HepG2 (cell line): ENCODE measurements around the gene FASTKD3. TPM values are rescaled to one million over a fixed set of nuclear protein-coding genes. Genes with fewer than 3 reads are reported as not detected.
A peak's percentile ranks its signal among the peaks of the same experiment; 100 is the strongest.

ENCODE experiments used
- ARID3A ChIP-seq: IDR thresholded peaks from 2 replicates; pipeline ENCODE4 v1.6.1; 2012; ENCODE audit warnings: low read depth, low read length, improper control_type of control experiment
- ARNT2 ChIP-seq: sonication (generic); formaldehyde crosslinking; IDR thresholded peaks from 2 replicates; pipeline ENCODE4 v1.8.0; 2022; ENCODE audit warnings: mild to moderate bottlenecking, low read depth, missing genetic modification reagents, moderate library complexity
- ARNTL ChIP-seq: sonication (generic); formaldehyde crosslinking; IDR thresholded peaks from 2 replicates; pipeline ENCODE4 v1.4.0; 2020; ENCODE audit warnings: mild to moderate bottlenecking, missing genetic modification reagents
- ATF7 ChIP-seq, 2 experiments: fragments of 450-650 bp in 1 of 2; sonication (generic) in 1 of 2; formaldehyde crosslinking in 1 of 2; IDR thresholded peaks; 2 replicates each; pipeline versions ENCODE4 v1.4.0 to v1.6.1; 2016 to 2020; ENCODE audit warnings: antibody characterized with exemption in 1 of 2, mild to moderate bottlenecking in 1 of 2, missing genetic modification reagents in 1 of 2
- CCDC6 ChIP-seq: sonication (generic); formaldehyde crosslinking; IDR thresholded peaks from 2 replicates; pipeline ENCODE4 v1.8.1; 2022; ENCODE audit warnings: mild to moderate bottlenecking, missing genetic modification reagents, moderate library complexity
- CEBPB ChIP-seq: IDR thresholded peaks from 2 replicates; pipeline ENCODE4 v1.6.1; 2011; ENCODE audit warnings: low read depth, low read length, improper control_type of control experiment, borderline replicate concordance
- CHCHD3 ChIP-seq: sonication (generic); formaldehyde crosslinking; IDR thresholded peaks from 2 replicates; pipeline ENCODE4 v1.8.0; 2022; ENCODE audit warnings: mild to moderate bottlenecking, missing genetic modification reagents, moderate library complexity
- EEA1 ChIP-seq: sonication (generic); formaldehyde crosslinking; IDR thresholded peaks from 2 replicates; pipeline ENCODE4 v1.5.1; 2020; ENCODE audit warnings: mild to moderate bottlenecking, missing genetic modification reagents, borderline replicate concordance
- MEIS2 ChIP-seq: sonication (generic); formaldehyde crosslinking; IDR thresholded peaks from 2 replicates; pipeline ENCODE4 v1.9.0; 2021; ENCODE audit warnings: mild to moderate bottlenecking, missing genetic modification reagents
- MIER2 ChIP-seq: IDR thresholded peaks from 2 replicates; pipeline ENCODE4 v1.6.1; 2016; ENCODE audit warnings: missing biosample characterization, missing genetic modification reagents
- POGZ ChIP-seq: sonication (generic); formaldehyde crosslinking; IDR thresholded peaks from 2 replicates; pipeline ENCODE4 v1.4.0; 2020; ENCODE audit warnings: mild to moderate bottlenecking, missing genetic modification reagents
- RARA ChIP-seq: IDR thresholded peaks from 2 replicates; pipeline ENCODE4 v1.6.1; 2016; ENCODE audit warnings: missing genetic modification reagents, missing compliant biosample characterization
- SIX1 ChIP-seq: sonication (generic); formaldehyde crosslinking; IDR thresholded peaks from 2 replicates; pipeline ENCODE4 v1.4.0; 2020; ENCODE audit warnings: missing genetic modification reagents, borderline replicate concordance
- SMAD9 ChIP-seq: sonication (generic); formaldehyde crosslinking; IDR thresholded peaks from 2 replicates; pipeline ENCODE4 v1.5.1; 2020; ENCODE audit warnings: mild to moderate bottlenecking, missing genetic modification reagents
- SOX6 ChIP-seq, 2 experiments: fragments of 450-650 bp in 1 of 2; sonication (generic) in 1 of 2; formaldehyde crosslinking in 1 of 2; IDR thresholded peaks; 2 replicates each; pipeline versions ENCODE4 v1.4.0 to v1.6.1; 2017 to 2020; ENCODE audit warnings: antibody characterized with exemption in 1 of 2, mild to moderate bottlenecking in 1 of 2, missing genetic modification reagents in 1 of 2
- YY1 ChIP-seq: IDR thresholded peaks from 2 replicates; pipeline ENCODE4 v1.6.1; 2011; ENCODE audit warnings: low read length, low read depth, moderate library complexity, mild to moderate bottlenecking; ENCODE audit not compliant: insufficient read depth, insufficient replicate concordance
- ZFP82 ChIP-seq: sonication (generic); formaldehyde crosslinking; IDR thresholded peaks from 2 replicates; pipeline ENCODE4 v1.5.1; 2020; ENCODE audit warnings: mild to moderate bottlenecking, missing genetic modification reagents, borderline replicate concordance
- ZNF296 ChIP-seq: sonication (generic); formaldehyde crosslinking; conservative IDR thresholded peaks from 2 replicates; pipeline ENCODE4 v1.5.0; 2020; ENCODE audit warnings: mild to moderate bottlenecking, missing genetic modification reagents
- ZNF30 ChIP-seq: sonication (generic); formaldehyde crosslinking; IDR thresholded peaks from 2 replicates; pipeline ENCODE4 v1.5.0; 2020; ENCODE audit warnings: mild to moderate bottlenecking, missing genetic modification reagents
- ZNF670 ChIP-seq: sonication (generic); formaldehyde crosslinking; IDR thresholded peaks from 2 replicates; pipeline ENCODE4 v1.8.0; 2022; ENCODE audit warnings: mild to moderate bottlenecking, missing genetic modification reagents, borderline replicate concordance
- polyA plus RNA-seq, 8 experiments: library from polyadenylated mRNA; depleted of rRNA in 3 of 8; stranded (reverse) in 7 of 8; unstranded in 1 of 8; fragments of >200 nt; fragmentation: Illumina TruSeq in 4 of 8; extraction: Trizol in 4 of 8; gene quantifications; 2 replicates each; pipeline versions ENCODE4 v1.2.1 to v1.2.3, GENCODE V29; 2011 to 2016; ENCODE audit warnings: low read depth in 4 of 8, missing spikeins in 1 of 8, mixed read lengths in 1 of 8; ENCODE audit not compliant: insufficient read depth in 1 of 8
- total RNA-seq, 5 experiments: library from RNA; depleted of rRNA; stranded (reverse); fragments of >200 nt; fragmentation: Illumina TruSeq; extraction: Trizol; gene quantifications; 2 replicates each; pipeline ENCODE4 v1.2.3, GENCODE V29; 2016; ENCODE audit warnings: low read depth in 1 of 5
- TF ChIP-seq, protein P1 (sequence below): IDR thresholded peaks from 2 replicates; pipeline ENCODE4 v1.6.1; 2016; ENCODE audit warnings: low read depth, borderline replicate concordance
- TF ChIP-seq, protein P2 (sequence below): sonication (generic); formaldehyde crosslinking; IDR thresholded peaks from 2 replicates; pipeline ENCODE4 v1.8.0; 2022; ENCODE audit warnings: missing genetic modification reagents, mild to moderate bottlenecking, moderate library complexity, borderline replicate concordance
- TF ChIP-seq, protein P3 (sequence below): sonication (generic); formaldehyde crosslinking; IDR thresholded peaks from 2 replicates; pipeline ENCODE4 v1.5.1; 2020; ENCODE audit warnings: mild to moderate bottlenecking, missing genetic modification reagents, borderline replicate concordance

Gene FASTKD3
- total and polyA plus RNA-seq, 2 of the 13 experiments (the other 11 are each of a cell fraction or from before 2014, with no cell fraction given): 6.9 to 17.8 TPM

GRCh38 chr5:7868773-7869473 lies at the start of gene FASTKD3, which contains the start of gene MTRR (continued):
- TF ChIP-seq, protein P1, sequence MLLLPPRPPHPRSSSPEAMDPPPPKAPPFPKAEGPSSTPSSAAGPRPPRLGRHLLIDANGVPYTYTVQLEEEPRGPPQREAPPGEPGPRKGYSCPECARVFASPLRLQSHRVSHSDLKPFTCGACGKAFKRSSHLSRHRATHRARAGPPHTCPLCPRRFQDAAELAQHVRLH (CRISPR knock-in tag): 0 out of 2 replicates have a peak, but pooled peaks have one; percentile 26
- TF ChIP-seq POGZ (CRISPR knock-in tag) (peak; percentile 91), CEBPB (peak; percentile 57; the same call in 1 of the 2 replicates), RARA (no peak), SOX6 (IDR thresholded peaks at IDR 0.05) (no peak), SOX6 (CRISPR knock-in tag; IDR thresholded peaks at IDR 0.05) (peak; percentile 43; the same call in 1 of the 2 replicates), SIX1 (CRISPR knock-in tag) (no peak), ZNF296 (no peak), EEA1 (CRISPR knock-in tag) (no peak; the same call in 1 of the 2 replicates), CHCHD3 (CRISPR knock-in tag) (no peak; the same call in 1 of the 2 replicates), ARNTL (0 out of 2 replicates have a peak, but pooled peaks have one; percentile 43), SMAD9 (CRISPR knock-in tag) (0 out of 2 replicates have a peak, but pooled peaks have one; percentile 58), ZFP82 (CRISPR knock-in tag) (0 out of 2 replicates have a peak, but pooled peaks have one; percentile 23), ARID3A (no peak), CCDC6 (0 out of 2 replicates have a peak, but pooled peaks have one; percentile 30), ATF7 (IDR thresholded peaks at IDR 0.05) (no peak), ATF7 (CRISPR knock-in tag; IDR thresholded peaks at IDR 0.05) (0 out of 2 replicates have a peak, but pooled peaks have one; percentile 21), ARNT2 (CRISPR knock-in tag) (peak; percentile 49; the same call in 1 of the 2 replicates), MIER2 (0 out of 2 replicates have a peak, but pooled peaks have one; percentile 12), ZNF30 (0 out of 2 replicates have a peak, but pooled peaks have one; percentile 42), MEIS2 (CRISPR knock-in tag) (peak; percentile 47; the same call in 1 of the 2 replicates), YY1 (peak; percentile 3), ZNF670 (CRISPR knock-in tag) (peak; percentile 76; the same call in 1 of the 2 replicates)
- TF ChIP-seq, protein P2, sequence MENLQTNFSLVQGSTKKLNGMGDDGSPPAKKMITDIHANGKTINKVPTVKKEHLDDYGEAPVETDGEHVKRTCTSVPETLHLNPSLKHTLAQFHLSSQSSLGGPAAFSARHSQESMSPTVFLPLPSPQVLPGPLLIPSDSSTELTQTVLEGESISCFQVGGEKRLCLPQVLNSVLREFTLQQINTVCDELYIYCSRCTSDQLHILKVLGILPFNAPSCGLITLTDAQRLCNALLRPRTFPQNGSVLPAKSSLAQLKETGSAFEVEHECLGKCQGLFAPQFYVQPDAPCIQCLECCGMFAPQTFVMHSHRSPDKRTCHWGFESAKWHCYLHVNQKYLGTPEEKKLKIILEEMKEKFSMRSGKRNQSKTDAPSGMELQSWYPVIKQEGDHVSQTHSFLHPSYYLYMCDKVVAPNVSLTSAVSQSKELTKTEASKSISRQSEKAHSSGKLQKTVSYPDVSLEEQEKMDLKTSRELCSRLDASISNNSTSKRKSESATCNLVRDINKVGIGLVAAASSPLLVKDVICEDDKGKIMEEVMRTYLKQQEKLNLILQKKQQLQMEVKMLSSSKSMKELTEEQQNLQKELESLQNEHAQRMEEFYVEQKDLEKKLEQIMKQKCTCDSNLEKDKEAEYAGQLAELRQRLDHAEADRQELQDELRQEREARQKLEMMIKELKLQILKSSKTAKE (CRISPR knock-in tag): 0 out of 2 replicates have a peak, but pooled peaks have one; percentile 9
- TF ChIP-seq, protein P3, sequence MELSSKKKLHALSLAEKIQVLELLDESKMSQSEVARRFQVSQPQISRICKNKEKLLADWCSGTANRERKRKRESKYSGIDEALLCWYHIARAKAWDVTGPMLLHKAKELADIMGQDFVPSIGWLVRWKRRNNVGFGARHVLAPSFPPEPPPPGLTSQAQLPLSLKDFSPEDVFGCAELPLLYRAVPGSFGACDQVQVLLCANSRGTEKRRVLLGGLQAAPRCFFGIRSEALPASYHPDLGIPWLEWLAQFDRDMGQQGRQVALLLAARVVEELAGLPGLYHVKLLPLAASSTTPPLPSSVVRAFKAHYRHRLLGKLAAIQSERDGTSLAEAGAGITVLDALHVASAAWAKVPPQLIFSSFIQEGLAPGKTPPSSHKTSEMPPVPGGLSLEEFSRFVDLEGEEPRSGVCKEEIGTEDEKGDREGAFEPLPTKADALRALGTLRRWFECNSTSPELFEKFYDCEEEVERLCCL (CRISPR knock-in tag): no peak
